Measurements from ENCODE around the gene CA5A. TPM values are rescaled to one million over a fixed set of nuclear protein-coding genes. Genes with fewer than 3 reads are reported as not detected.
A peak's percentile ranks its signal among the peaks of the same experiment; 100 is the strongest.
"Not testable (repeated sequence)": the region's sequence is repeated elsewhere in the genome, so short reads cannot be mapped to it uniquely, and the experiment has no call there.

The CA5A gene
- polyA plus RNA-seq (2013, experiment 1 of 2; ENCODE audit: insufficient read length): 0.02 TPM
- polyA plus RNA-seq (2013, experiment 2 of 2; ENCODE audit: insufficient read length): 0.01 TPM

DNA sequence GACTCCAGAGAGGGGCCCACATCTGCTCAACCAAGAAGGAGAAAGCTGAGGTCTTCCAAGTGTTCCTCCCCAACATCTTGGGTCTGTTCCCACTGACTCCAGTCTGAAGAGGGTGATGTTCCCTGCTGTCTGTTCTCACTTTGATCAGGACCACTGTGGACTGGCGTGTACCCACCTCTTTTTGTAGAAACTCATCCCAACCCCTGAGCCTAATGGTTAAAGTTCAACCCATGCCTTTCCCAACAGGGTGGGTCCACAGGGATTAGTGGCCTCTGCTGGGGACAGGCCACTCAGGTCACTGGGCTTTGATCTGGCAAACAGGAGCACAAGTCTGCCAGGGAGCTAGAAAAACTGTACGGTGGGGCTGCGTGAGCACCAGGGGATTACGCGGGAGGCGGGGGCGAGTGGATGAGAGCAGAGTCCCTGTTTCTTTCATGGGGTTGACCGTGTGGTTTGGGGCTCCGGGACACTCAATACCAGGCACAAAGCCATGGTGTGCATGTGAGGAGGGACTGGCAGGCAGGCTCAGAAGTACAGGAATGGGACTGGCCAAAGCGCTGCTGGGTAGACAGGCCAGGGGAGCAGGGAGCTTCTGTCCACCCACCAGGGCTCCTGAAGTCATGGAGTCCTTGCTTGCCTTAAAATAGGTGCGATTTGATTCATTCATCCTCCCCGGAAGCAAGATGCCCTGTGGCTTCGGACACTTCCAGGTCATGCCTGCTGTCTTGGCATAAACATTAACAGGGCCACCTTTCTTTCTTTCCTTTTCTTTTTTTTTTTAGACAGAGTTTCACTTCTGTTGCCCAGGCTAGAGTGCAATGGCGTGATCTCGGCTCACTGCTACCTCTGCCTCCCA lies at the start of gene CA5A:
TSS of gene CA5A (minus strand) at position 155 of the 856 bp plus-strand sequence. CDS start at position 76, 79 bp downstream.
- DNase-seq: no peak

DNA sequence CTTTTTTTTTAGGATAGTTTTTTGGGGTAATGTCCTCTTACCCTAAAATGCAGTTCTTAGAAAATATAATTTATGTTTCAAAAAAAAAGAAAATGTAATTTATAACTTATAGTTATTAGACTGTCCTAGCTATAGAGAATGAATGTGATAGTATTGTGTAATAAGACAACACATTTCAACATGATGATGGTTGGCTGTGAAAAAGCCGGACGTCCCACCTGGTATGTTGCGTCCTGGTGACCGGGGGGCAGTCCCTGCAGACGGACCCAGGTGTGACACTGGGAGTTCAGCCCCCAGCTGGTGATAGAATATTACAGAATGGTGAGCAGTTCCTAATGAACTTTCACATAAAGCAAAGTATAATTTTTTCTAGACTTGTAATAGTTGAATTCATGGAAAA lies 49.2 kb upstream of the CA5A start:
- not testable (repeated sequence) for DNase-seq

DNA sequence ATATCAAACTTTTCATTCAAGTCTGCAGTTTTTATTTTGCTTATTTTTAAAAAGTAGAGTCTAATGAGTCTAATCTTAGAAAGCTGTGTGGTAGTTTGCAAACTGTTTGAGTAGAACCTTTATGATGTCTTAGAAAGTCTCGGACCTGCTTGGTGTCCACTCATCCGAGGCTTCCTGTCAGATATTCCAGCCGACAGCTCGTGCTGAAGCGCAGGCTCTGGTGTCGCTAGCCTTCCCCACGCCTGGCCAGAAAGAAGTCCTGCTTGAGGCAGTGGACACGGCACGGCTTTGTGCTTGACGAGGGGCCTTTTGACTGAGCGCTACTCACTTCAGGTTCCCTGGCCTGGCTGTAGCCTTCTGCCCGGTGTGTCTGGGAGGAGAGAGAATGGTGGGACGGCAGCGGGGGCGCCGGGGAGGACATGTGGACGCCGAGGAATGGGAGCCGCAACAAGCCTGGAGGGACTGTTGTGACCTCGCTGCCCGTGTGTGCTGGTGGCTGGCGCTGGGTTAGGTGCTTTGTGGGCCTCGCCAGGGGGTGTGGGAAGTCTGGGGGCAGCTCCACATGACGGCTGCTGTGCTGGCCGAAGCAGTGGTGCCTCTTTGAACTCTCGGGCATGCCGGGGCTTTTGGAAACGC lies 48.4 kb upstream of the CA5A start:
- DNase-seq: no peak

DNA sequence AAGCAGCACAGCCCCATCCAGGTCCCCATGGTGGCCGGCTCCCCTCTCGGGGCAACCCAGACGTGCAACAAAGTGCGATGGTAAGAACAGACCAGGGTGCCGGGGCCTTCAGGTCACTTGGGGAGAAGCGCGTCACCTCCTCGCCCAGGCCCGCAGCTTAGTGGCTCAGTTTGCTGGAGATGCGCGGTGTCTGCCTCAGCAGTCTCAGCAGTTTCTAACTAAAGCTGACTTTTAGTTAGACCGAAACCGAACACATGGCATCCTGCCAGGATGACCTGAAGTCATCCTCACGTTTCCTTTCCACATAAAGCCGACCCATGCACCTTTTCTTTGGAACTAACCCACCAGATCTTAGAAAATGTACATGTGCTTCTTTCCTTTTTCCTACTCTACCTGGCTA lies 47.9 kb upstream of the CA5A start:
- DNase-seq: not testable (repeated sequence)

DNA sequence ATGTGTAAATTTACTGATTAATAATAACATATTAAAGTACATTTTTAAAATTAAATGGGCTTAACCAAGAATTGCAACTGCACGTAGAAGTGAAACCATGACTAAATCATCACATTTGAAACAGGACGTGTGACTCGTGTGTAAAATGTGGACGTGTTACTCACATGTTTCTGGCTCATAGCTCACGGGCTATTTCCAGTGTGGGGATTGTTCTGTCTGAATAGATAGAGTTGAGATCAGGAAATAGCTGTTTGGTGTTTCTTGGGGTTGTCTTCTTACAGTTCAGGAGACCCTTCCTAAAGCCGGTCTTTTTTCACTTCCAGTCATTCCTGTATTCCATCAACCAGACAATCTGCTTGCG lies 47.4 kb upstream of the CA5A start:
- DNase-seq: peak; percentile 56

DNA sequence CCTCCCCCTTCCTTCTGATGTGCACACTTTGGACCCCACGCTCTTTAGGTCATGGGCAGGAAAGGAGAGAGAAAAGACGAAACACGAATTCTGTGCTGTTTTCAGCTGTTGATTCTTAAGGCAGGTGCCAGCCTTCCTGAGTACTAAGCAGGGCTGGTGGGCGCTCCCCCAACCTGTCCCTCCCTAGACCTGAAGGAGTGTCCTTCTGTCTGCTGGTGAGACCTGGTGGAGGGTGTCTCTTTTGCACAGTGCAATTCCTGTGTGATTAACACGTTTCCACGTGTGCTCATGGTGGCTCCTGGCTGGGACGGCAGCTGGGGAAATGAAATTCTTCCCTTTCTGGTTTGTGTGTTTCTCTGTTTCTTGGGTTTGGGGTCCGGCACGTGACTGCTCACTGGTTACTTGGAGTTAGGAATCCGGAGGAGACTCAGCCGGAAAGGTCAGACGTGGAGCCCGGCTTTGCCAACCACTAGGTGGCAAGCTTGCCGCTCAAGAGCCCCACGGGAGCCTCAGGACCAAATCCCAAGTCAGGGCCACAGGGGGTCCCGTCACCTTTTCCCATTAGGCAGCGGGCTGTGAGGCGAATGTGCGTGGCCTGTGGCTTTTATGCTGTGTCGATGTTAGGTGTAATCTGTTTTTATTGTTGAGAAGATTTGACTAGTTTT lies 46.9 kb upstream of the CA5A start:
- not testable (repeated sequence) for DNase-seq

DNA sequence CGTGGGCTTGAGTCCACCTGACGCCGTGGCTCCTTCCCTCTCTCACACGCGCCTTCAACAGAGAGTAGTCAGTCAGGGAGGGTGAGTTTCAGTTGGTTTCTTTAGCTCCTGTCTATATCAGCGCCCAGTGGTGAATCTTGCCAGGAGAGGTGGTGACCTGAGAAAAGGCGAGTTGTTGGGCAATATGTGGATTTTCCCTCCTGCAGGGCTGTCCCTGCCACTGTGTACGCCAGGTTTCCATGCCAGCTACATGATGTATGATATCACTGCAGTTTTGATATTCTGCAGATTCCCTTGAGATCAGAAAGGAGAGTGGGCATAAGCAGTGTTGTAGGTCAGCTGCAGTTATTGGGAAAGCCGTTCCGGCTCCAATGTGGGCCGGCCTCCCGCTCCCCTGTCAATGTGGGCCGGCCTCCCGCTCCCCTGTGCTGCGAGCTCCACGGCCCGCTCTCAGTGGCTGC lies 46.3 kb upstream of the CA5A start:
- no peak for DNase-seq

DNA sequence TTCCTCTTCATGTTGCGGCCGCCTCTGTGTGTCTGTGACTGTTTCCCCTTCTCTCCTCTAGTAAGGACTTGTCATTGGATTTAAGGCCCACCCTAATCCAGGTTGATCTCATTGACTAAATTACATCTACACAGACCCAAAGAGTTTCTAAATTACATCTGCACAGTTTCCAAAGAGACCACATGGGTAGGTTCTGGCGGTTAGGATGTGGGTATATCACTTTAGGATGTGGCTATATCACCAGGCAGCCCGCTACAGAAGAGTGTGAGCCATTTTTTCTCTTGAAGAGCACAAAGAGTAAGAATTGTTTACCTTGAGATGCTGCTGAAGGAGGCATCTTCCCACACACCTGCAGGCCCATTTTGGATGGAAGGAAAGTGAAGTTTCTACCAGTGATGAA lies 45.0 kb upstream of the CA5A start:
- DNase-seq: not testable (repeated sequence)

DNA sequence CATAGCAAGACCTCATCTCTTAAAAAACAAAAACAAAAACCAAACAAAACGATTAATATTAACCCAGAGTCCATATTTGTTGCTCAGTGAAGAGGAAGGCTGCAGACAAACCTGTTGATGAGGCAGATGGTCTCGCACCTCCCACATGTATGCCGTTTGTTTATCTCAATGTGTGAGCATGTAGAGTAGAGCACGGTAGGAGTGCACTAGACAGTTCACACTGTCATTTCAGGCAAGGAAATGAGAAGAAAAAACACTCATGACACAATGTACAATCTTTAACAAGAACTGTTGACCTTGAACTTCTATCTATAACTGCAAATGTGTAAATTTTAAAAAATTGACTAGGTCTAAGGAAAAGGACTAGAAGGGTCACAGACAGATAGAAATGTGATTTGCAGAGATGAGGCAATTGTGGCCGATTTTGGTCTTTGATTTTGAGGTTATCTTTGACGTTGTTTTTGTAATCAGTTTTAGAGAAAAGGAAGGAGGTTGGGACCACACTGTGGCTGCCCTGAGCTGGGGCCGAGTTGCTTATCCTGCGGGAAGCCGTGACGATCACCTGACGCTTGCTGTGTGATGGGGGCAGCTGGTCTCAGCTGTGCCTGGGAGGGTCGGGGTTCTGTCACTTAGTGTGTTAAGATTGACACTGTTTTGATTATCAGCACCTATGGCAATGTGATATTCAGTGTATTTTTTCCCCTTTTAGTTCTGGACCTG lies 43.7 kb upstream of the CA5A start:
- not testable (repeated sequence) for DNase-seq

DNA sequence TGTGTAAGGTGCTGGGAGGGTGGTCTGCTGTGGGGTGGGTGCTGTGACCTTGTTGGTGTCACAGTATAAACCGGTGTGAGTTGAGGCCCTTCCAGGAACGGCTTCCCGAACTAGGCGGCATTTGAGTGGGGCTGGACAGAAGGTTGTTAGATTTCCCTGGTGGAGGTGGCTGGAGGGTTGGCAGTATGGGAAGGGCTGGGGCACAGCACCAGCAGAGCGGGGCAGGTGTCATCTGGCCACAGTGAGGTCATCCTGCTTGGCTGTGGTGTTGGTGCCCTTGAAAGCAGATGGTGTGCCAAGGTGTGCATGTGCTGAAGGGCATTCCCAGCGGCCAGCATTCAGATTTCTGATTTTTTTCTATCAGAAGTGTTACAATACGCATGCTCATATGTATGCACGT lies 43.0 kb upstream of the CA5A start:
- no peak for DNase-seq

DNA sequence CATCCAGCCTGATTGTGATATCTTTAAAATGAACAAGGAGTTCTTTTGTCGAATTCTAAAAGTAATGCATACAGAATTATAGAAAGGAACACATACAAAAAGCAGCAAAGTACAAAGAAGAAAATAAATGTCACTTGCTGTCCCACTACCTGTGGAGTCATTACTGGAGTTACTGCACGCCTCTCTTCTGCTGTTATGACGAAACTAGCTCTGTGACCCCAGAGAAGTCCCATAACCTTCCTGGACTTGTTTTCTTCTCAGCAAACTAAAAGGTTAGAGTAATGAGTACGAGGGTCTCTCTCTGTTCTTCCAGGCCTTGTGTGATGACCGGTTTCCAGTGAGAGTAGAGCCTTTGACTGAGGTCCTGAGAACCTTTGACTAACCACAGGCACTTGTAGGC lies 41.8 kb upstream of the CA5A start:
- no peak for DNase-seq

DNA sequence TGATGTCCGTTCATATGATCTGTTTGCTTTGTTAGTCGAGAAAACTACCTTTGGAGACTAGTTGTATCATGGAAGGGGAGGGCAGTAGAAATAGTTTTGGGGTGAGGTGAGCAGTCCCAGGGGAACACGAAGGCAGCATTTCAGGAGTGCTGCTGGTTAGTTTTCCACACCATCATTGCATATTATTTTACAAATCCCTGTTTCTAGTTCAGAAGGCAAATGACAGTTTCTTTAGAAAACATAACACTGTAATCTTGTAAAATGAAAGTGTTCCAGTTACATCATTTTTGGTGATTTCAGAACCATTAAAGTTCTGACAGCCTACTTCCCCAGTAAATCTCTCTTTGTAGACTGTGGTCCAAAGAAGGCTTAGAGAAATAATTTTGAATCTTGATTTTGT lies 40.3 kb upstream of the CA5A start:
- peak; percentile 58 for DNase-seq

DNA sequence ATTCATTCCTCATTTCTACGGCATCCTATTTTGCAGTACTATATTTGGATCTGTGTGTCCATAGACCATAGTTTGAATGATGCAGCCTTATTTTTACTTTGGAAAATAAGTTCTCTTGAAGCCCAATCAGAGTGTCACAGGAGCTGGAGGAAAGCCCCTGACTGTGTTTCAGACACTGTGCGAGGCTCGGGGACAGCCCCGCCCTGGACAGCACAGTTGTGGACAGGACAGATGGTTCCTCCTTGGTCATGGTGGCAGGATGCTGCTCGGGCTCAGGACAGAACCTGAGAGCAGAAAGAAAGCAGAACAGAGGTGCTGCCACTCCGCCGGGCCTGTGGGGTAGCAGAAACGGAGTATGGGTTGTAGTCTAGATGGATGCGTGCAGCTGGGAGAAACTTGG lies 37.8 kb upstream of the CA5A start:
- DNase-seq: no peak

DNA sequence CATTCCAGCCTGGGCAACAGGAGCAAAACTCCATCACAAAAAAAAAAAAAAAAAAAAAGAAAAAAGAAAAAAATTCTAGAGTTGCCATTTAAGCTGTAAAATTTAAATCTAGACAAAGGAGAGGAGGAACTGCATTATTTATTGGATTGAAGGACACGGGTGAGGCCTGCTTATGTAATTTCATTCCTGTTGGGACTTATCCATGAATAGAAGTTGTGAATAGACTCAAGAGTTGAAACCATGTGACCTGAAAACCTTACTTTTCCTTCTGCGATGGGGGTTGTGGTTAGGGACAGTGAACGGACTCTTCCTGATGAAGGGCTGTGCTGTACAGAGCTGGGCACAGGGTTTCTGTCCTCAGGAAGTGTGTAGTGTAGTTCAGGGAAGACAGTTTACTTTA lies 37.4 kb upstream of the CA5A start:
- DNase-seq: no peak

DNA sequence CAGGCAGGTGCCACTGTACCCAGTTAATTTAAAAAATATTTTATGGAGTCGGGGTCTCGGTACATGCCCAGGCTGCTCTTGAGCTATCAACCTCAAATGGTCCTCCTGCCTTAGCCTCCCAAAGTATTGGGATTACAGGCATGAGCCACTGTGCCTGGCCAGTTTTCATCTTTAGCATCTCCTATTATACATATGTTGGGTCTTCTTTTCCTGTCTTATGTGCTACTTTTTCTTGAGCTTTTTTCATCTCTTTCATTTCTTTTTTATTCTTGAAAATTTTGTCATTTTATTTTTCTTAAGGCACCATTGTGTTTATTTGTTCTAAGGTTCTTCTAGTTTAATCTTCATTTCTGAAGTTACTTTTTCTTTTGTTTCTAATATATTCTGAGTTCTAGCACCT lies 35.6 kb upstream of the CA5A start:
- no peak for DNase-seq

DNA sequence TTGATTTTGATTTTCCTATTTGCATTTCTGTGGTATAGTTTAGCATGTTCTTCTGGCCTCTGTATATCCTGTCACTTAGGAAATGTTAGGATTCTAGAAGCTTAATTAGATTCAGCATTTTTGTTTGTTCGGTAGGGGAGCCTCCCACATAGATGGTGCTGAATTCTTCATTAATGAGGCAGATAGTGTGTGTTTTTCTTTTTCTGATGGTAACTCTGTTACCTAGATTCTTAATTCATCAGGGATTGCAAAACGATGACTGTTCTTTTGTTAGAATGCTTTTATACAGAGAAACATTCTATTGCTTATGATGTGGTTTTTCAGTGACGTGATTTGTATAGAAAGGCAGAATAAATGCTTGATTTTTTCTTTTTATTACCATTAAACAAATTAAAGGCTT lies 33.9 kb upstream of the CA5A start:
- DNase-seq: peak; percentile 63

DNA sequence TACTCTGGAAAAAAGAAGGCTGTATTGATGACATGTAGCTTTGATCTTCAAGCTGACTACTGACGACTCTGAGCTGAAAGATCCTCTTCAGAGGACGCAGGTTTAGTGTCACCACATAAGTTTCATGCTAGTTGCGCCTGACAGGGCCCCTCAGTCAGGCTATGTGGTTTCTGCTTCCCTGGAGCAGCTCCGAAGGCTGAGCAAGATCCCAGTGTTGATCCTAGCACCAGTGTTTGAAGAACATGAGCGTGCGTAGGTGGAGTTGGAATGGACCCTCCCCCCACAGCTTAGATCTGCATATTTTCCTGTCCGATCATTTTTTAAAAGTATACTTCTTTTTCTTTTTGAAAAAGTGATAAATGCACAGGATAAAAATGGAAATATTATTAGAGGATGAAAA lies 32.2 kb upstream of the CA5A start:
- peak; percentile 19 for DNase-seq

DNA sequence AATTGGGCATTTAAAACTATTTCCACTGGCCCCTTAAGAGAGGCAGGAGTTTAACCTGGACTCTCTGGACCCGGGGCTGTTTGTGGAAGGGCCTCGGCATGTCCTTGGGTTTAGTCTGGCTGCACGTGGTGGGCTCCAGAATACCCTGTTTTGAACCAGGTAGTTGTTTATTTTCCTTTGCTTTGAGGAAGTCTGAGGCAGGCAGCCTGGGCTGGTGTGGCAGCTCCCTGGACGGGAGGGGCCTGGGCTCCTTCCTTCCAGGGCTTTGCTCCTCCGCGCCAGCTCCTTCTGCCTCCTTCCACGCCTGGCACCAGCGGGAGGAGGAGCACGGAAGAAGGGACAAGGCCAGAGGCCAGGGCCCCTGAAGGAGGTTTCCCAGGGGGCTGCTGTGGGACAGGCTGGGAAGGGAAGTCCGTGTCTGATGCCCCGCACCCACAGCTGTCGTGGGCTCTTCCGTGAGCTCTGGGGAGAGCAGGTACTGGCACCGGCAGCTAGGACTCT lies 30.4 kb upstream of the CA5A start:
- no peak for DNase-seq

DNA sequence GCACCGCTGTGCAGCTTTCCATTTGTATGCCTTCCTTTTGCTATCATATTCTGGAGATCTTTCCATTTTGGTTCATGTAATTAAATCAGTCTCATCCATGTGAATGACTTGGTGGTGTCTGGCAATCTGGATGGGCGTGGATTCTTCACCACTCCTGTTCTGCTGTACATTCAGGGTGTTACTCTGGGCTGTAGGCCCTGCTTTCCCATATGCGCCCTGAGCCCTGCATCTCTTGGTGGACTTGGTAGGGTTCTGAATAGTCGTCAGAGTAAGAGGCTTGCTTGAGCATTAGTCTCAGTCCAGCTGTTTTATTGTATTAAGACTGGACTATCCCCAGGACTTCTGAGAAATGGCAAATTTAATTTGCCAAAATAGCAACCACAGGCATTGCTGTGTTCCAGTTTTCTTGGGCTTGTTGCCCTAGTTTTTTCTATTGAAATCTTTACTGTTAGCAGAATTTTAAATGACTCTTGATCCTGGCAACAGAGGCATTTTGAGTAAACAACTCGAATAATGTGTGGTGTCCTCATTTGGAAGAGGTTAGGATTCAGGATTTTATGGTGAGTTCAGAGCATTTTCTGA lies 29.8 kb upstream of the CA5A start:
- no peak for DNase-seq

DNA sequence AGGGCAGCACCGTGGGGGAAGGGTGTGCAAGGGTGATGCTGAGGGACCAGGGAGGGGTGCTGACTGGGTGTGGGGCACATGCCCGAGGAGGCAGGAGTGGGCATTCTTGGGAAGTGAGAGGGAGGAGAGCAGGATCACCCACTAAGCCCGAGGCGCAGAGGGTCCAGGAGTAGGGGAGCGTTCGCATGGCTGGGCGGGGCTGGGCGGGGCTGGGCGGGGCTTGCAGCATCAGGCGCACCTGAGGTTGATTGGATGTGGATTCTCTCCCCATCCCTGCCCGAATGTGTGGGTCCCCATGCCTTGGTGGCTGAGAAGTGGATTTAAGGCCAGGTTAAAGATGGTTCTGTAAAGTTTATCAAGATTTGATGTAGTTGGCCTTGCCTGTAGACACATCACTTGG lies 29.1 kb upstream of the CA5A start:
- no peak for DNase-seq

DNA sequence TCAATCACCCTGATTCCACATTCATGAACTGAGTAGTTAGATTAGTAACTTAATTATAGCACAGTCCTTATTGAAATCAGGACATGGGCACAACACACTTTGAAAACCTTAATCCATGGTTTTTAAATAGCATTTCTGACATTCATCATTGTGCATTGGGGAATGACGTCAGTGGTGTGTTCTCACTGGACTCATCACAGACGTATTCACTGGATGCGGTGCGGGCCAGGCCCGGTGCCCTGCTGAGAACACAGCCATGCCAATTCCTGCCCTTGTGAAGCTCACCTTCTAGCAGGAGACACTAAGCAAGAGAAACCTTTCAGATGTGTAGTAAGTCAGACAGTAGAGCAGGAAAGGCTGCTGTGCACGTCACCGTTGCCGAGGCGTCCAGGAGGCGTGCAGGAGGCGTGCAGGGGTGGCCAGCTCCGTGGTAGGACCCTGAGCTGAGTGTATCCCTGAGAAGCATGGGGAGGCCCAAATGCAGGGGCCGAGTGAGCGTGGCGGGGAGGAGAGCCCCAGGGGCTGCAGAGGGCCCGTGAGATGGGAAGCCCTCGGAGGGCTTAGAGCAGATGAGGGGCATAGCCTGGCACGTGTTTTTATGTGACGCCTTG lies 27.8 kb upstream of the CA5A start:
- peak; percentile 58 for DNase-seq

DNA sequence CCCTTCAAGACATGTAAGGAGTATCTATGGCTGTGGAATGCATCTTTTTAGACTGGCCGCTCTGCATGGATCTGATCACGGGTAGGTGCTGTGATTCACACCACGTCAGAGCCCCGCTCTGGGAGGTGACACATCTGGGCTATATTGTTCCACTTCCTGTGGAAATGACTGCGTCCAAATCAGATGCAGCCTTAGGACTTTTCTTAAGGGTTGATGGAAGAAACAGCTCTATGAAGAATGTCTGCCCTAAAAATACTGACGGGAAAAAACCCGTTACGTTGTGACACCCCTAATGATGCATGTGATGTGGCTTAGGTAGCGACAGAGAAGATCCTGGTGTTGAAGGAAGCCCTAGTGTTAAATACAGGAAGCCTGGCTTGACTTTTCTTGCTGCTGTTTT lies 27.1 kb upstream of the CA5A start:
- peak; percentile 93 for DNase-seq
